Left kidney (tissue), 2 donors: Measurements from ENCODE around the gene ISM1. TPM values are rescaled to one million over a fixed set of nuclear protein-coding genes. Genes with fewer than 3 reads are reported as not detected.
"Not testable (repeated sequence)": the region's sequence is repeated elsewhere in the genome, so short reads cannot be mapped to it uniquely, and the experiment has no call there.

Experiments
- DNase-seq: peaks from one replicate; pipeline ENCODE4 v3.0.0-alpha.2; 2013
- polyA plus RNA-seq: library from polyadenylated mRNA; unstranded; fragments of 120-200 nt; gene quantifications from one replicate; pipeline ENCODE4 v1.2.1, GENCODE V29; 2013; ENCODE audit not compliant: insufficient read length

ISM1 gene
- polyA plus RNA-seq, 1 donor = 4.3 TPM

- no peak for DNase-seq
These were observed 219 bp downstream of the ISM1 start for GRCh38 chr20:13221313-13221672.

- peak; percentile 59 for DNase-seq
These were observed 722 bp downstream of the ISM1 start for GRCh38 chr20:13221673-13222318.

GRCh38 chr20:13222319-13222716, 1.2 kb downstream of the ISM1 start:
- DNase-seq = no peak

GRCh38 chr20:13223736-13224520, 2.9 kb downstream of the ISM1 start:
- no peak for DNase-seq

- DNase-seq = no peak
These were observed 5.3 kb downstream of the ISM1 start for GRCh38 chr20:13226367-13226766.

- no peak for DNase-seq
These were observed 7.7 kb downstream of the ISM1 start for GRCh38 chr20:13228771-13229170.

GRCh38 chr20:13229538-13229937, 8.5 kb downstream of the ISM1 start:
- no peak for DNase-seq

GRCh38 chr20:13231031-13231752, 10.1 kb downstream of the ISM1 start:
- no peak for DNase-seq

GRCh38 chr20:13232999-13233398, 11.9 kb downstream of the ISM1 start:
- no peak for DNase-seq

- no peak for DNase-seq
These were observed 13.9 kb downstream of the ISM1 start for GRCh38 chr20:13234961-13235360.

GRCh38 chr20:13236360-13236759, 15.3 kb downstream of the ISM1 start:
- not testable (repeated sequence) for DNase-seq

GRCh38 chr20:13236990-13237720, 16.1 kb downstream of the ISM1 start:
- DNase-seq = no peak

- no peak for DNase-seq
These were observed 17.1 kb downstream of the ISM1 start for GRCh38 chr20:13238001-13238653.

GRCh38 chr20:13243826-13244376, 22.8 kb downstream of the ISM1 start:
- no peak for DNase-seq

GRCh38 chr20:13245250-13245723, 24.2 kb downstream of the ISM1 start:
- no peak for DNase-seq

- DNase-seq = no peak
These were observed 28.2 kb downstream of the ISM1 start for GRCh38 chr20:13249118-13249797.

- no peak for DNase-seq
These were observed 28.7 kb downstream of the ISM1 start for GRCh38 chr20:13249798-13250170.

GRCh38 chr20:13250251-13250650, 29.2 kb downstream of the ISM1 start:
- no peak for DNase-seq

GRCh38 chr20:13251106-13251903, 30.2 kb downstream of the ISM1 start:
- DNase-seq = no peak

- no peak for DNase-seq
These were observed 30.8 kb downstream of the ISM1 start for GRCh38 chr20:13251904-13252297.
